D721Med (cell line): ENCODE data around the gene LAMA5.

Source experiments
- DNase-seq: peaks from one replicate; pipeline ENCODE4 v3.0.0; 2011; ENCODE audit warnings: low spot score; ENCODE audit not compliant: insufficient read length
- FAIRE-seq: peaks from 2 replicates; lab custom pipeline; 2011; peaks lifted over from hg19 to GRCh38; lab: Jason Lieb, UNC
- CTCF ChIP-seq: IDR thresholded peaks from 2 replicates; pipeline ENCODE4 v1.5.1; 2012; ENCODE audit warnings: mild to moderate bottlenecking, control low read depth; ENCODE audit not compliant: insufficient read depth; ENCODE audit errors: missing control alignments

The LAMA5 gene

GRCh38 chr20:62274332-62274950 lies 92.7 kb downstream of the LAMA5 start:
- FAIRE-seq (no peak), DNase-seq (no peak)
- TF ChIP-seq CTCF: no peak

- DNase-seq (no peak), FAIRE-seq (no peak)
- TF ChIP-seq CTCF: no peak
Measured at GRCh38 chr20:62273416-62273815, 93.7 kb downstream of the LAMA5 start.

- FAIRE-seq (no peak), DNase-seq (no peak)
- no peak for TF ChIP-seq CTCF
Measured at GRCh38 chr20:62272200-62272599, 94.9 kb downstream of the LAMA5 start.

GRCh38 chr20:62269871-62270270 lies 97.2 kb downstream of the LAMA5 start:
- no peak for TF ChIP-seq CTCF
- DNase-seq: no peak

GRCh38 chr20:62269378-62269777 lies 97.7 kb downstream of the LAMA5 start:
- no peak for FAIRE-seq
- DNase-seq: no peak
- no peak for TF ChIP-seq CTCF

More at GRCh38 chr20:62269871-62270270, 97.2 kb downstream of the LAMA5 start:
- FAIRE-seq: no peak

- no peak for FAIRE-seq
- no peak for TF ChIP-seq CTCF
- no peak for DNase-seq
Measured at GRCh38 chr20:62268228-62268900, 98.7 kb downstream of the LAMA5 start.

GRCh38 chr20:62267543-62267942 lies 99.6 kb downstream of the LAMA5 start:
- TF ChIP-seq CTCF: no peak
- DNase-seq (no peak), FAIRE-seq (no peak)
